ENCODE measurements around the gene AIFM2. TPM values are rescaled to one million over a fixed set of nuclear protein-coding genes. Genes with fewer than 3 reads are reported as not detected.

The AIFM2 gene
- polyA plus RNA-seq, 1 of the 3 experiments (the other 2 are of a cell fraction) = 9.5 TPM

DNA sequence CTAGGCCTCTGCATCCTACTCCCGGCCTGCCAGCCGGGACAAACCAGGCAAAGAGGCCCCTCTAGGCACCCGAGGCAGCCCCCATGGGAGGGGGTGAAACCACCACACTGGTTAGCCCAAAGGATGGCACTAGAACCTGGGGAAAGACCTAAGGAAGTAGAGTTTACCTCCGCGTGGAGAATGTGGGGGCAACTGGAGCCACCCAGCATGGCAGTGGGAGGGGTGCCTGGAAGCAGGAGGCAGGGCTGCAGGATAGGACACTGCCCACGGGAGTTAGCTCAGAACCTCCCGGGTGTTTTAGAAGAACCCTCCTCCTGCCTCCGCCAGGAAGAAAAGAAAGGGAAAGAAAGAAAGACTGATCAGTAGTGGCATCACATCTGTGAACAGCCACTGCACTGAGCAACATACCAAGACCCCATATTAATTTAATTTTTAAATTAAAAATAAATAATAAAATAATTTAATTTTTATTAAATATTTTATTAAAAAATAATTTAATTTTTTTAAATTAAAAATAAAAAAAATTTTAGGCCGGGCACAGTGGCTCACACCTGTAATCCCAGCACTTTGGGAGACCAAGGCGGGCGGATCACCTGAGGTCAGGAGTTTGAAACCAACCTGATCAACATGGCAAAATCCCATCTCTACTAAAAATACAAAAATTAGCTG is 11.2 kb downstream of the AIFM2 start:
- Histone ChIP-seq H4K20me1 (ENCODE audit: insufficient read depth) (no peaks in the 10 kb centered on the region), H3K9me2 (no peaks in the 10 kb centered on the region), H3K9ac (no peak overlapping the region), H3K79me2 (ENCODE audit: insufficient read depth) (no peaks in the 10 kb centered on the region), H3F3A (replicated peaks; ENCODE audit: insufficient read depth) (no peaks in the 10 kb centered on the region), H3K27me3 (ENCODE audit: insufficient read depth) (no peaks in the 10 kb centered on the region), H3K4me2 (no peak overlapping the region), H3K4me1 (ENCODE audit: control insufficient read depth in 1 of 2, insufficient read depth in 2 of 2, low read depth in 1 of 2, low read length in 1 of 2) (peaks cover 0 to 3% of the 10 kb centered on the region in 2 experiments; a peak in 1 of 4 replicates), H3K36me3 (replicated peaks in 1 of 2; ENCODE audit: control insufficient read depth in 1 of 2, insufficient read depth in 2 of 2, low read length in 1 of 2) (peaks cover 0 to 16% of the 10 kb centered on the region in 2 experiments), H2AFZ (ENCODE audit: low read depth) (no peak overlapping the region), H3K4me3 (ENCODE audit: low read depth in 2 of 2, low read length in 1 of 2) (no peak overlapping the region), H3K9me3 (no peaks in the 10 kb centered on the region), H3K27ac (ENCODE audit: low read depth in 2 of 2, low read length in 1 of 2) (no peak overlapping the region)
- CTCF ChIA-PET = interaction anchor here (1.0 to 9.2 kb wide), 4 partner anchors 21 to 31 kb away, joined by 3 to 184 read pairs (median 84); partner anchors contain the start of gene TYSND1
- TF ChIP-seq, protein P1, sequence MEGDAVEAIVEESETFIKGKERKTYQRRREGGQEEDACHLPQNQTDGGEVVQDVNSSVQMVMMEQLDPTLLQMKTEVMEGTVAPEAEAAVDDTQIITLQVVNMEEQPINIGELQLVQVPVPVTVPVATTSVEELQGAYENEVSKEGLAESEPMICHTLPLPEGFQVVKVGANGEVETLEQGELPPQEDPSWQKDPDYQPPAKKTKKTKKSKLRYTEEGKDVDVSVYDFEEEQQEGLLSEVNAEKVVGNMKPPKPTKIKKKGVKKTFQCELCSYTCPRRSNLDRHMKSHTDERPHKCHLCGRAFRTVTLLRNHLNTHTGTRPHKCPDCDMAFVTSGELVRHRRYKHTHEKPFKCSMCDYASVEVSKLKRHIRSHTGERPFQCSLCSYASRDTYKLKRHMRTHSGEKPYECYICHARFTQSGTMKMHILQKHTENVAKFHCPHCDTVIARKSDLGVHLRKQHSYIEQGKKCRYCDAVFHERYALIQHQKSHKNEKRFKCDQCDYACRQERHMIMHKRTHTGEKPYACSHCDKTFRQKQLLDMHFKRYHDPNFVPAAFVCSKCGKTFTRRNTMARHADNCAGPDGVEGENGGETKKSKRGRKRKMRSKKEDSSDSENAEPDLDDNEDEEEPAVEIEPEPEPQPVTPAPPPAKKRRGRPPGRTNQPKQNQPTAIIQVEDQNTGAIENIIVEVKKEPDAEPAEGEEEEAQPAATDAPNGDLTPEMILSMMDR (IDR thresholded peaks at IDR 0.05) = no peak
- TF ChIP-seq TEAD4 (IDR thresholded peaks at IDR 0.05; ENCODE audit: borderline replicate concordance, insufficient read depth) = no peak
- no peak for TF ChIP-seq RCOR1 (IDR thresholded peaks at IDR 0.05; ENCODE audit: low read length)
- TF ChIP-seq, protein P2, sequence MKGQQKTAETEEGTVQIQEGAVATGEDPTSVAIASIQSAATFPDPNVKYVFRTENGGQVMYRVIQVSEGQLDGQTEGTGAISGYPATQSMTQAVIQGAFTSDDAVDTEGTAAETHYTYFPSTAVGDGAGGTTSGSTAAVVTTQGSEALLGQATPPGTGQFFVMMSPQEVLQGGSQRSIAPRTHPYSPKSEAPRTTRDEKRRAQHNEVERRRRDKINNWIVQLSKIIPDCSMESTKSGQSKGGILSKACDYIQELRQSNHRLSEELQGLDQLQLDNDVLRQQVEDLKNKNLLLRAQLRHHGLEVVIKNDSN (IDR thresholded peaks at IDR 0.05; ENCODE audit: borderline replicate concordance, low read depth) = no peak
- TF ChIP-seq GATA2 (CRISPR knock-in tag; IDR thresholded peaks at IDR 0.05) = no peak
- TF ChIP-seq RXRA (IDR thresholded peaks at IDR 0.05; ENCODE audit: borderline replicate concordance, low read depth) = no peak
- no peak for TF ChIP-seq FOSL2 (IDR thresholded peaks at IDR 0.05; ENCODE audit: borderline replicate concordance, low read depth)
- TF ChIP-seq YY1 (IDR thresholded peaks at IDR 0.05; ENCODE audit: low read depth) = no peak
- no peak for TF ChIP-seq EZH2phosphoT487 (IDR thresholded peaks at IDR 0.05; ENCODE audit: borderline replicate concordance, low read depth)
- TF ChIP-seq SIN3A (IDR thresholded peaks at IDR 0.05; ENCODE audit: borderline replicate concordance, low read depth, low read length) = no peak
- no peak for TF ChIP-seq POLR2AphosphoS5 (IDR thresholded peaks at IDR 0.05; ENCODE audit: low read depth, low read length)
- no peak for TF ChIP-seq NRF1 (IDR thresholded peaks at IDR 0.05; ENCODE audit: low read depth, low read length)
- TF ChIP-seq FOXM1 (IDR thresholded peaks at IDR 0.05; ENCODE audit: low read depth) = no peak
- TF ChIP-seq CHD2 (IDR thresholded peaks at IDR 0.05; ENCODE audit: low read length, partially characterized antibody) = no peak
- TF ChIP-seq TCF12 (IDR thresholded peaks at IDR 0.05) = no peak
- TF ChIP-seq TAF1 (IDR thresholded peaks at IDR 0.05; ENCODE audit: borderline replicate concordance, low read depth, low read length) = no peak
- TF ChIP-seq, protein P3, sequence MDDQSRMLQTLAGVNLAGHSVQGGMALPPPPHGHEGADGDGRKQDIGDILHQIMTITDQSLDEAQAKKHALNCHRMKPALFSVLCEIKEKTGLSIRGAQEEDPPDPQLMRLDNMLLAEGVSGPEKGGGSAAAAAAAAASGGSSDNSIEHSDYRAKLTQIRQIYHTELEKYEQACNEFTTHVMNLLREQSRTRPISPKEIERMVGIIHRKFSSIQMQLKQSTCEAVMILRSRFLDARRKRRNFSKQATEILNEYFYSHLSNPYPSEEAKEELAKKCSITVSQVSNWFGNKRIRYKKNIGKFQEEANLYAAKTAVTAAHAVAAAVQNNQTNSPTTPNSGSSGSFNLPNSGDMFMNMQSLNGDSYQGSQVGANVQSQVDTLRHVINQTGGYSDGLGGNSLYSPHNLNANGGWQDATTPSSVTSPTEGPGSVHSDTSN (IDR thresholded peaks at IDR 0.05) = no peak
- DNase-seq = no peak
- 96% methylated on average over 11 of the region's 11 CpGs for WGBS (ENCODE audit: low lambda C conversion rate)
- POLR2A ChIA-PET = no interaction called here
